Thoracic aorta (tissue), 2 donors: Measurements from ENCODE around the gene USP14. TPM values are rescaled to one million over a fixed set of nuclear protein-coding genes. Genes with fewer than 3 reads are reported as not detected.

Experiments used
- ATAC-seq: fragments of 150-250 bp; one replicate; pipeline ENCODE4 v1.8.0; 2017; ENCODE audit warnings: low read depth; ENCODE audit not compliant: insufficient number of reproducible peaks, low FRiP score
- DNase-seq: peaks from one replicate; pipeline ENCODE4 v3.0.0-alpha.2; 2020; ENCODE audit warnings: low spot score
- H3K27ac ChIP-seq, 2 donors: fragments of 200-600 bp; sonication (generic); 1 replicate in 1 of 2; 2 replicates in 1 of 2; pipeline ENCODE4 v1.5.1; 2016; ENCODE audit warnings: mild to moderate bottlenecking in 2 of 2, moderate library complexity in 2 of 2
- H3K27me3 ChIP-seq: fragments of 200-600 bp; sonication (generic); replicated peaks from 2 replicates; pipeline ENCODE4 v1.6.0; 2016; ENCODE audit warnings: mild to moderate bottlenecking; ENCODE audit not compliant: insufficient read depth
- H3K36me3 ChIP-seq: fragments of 200-600 bp; sonication (generic); one replicate; pipeline ENCODE4 v1.5.1; 2016
- H3K4me1 ChIP-seq, 2 donors: fragments of 200-600 bp; sonication (generic); 1 replicate in 1 of 2; 2 replicates in 1 of 2; pipeline versions ENCODE4 v1.5.1 to v1.6.0; 2016; ENCODE audit warnings: low read depth in 2 of 2, mild to moderate bottlenecking in 1 of 2; ENCODE audit not compliant: control insufficient read depth in 1 of 2
- H3K4me3 ChIP-seq: fragments of 200-600 bp; sonication (generic); 2 replicates; pipeline ENCODE4 v1.5.1; 2016; ENCODE audit warnings: mild to moderate bottlenecking
- H3K9me3 ChIP-seq: fragments of 200-600 bp; sonication (generic); 2 replicates; pipeline ENCODE4 v1.5.1; 2016
- total RNA-seq, 2 donors: library from RNA; depleted of rRNA; stranded (reverse); fragments of >200 nt; gene quantifications; one replicate each; pipeline versions ENCODE4 v1.1.0 to v1.2.3, GENCODE V29; 2016
- TF ChIP-seq, protein P1 (sequence below): fragments of 200-600 bp; sonication (generic); IDR thresholded peaks from one replicate; pipeline ENCODE4 v1.5.1; 2019; ENCODE audit warnings: antibody characterized with exemption

The USP14 gene
- total RNA-seq, 2 donors from 2014 or later: 26.2 to 33.3 TPM

DNA sequence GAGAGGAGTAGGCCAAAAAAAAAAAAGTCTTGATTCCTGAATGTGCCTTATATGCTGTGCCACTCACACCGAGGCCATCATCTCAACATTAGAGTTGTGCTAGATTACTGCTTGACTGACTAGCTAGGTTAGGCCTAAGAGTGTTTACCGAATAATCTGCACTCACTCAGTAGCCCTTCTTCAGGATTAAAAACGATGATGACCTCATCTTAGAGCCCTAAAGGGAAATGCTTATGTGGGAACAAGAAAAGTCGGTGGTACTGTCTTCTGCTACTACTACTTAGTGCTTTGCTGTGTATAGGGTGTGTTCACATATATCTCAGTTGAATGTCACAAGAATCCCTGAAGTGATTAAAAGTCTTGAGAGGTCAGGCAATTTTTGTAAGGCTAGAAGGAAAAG is 55.1 kb downstream of the USP14 start:
- ATAC-seq (no peak), DNase-seq (no peak)
- TF ChIP-seq, protein P1, sequence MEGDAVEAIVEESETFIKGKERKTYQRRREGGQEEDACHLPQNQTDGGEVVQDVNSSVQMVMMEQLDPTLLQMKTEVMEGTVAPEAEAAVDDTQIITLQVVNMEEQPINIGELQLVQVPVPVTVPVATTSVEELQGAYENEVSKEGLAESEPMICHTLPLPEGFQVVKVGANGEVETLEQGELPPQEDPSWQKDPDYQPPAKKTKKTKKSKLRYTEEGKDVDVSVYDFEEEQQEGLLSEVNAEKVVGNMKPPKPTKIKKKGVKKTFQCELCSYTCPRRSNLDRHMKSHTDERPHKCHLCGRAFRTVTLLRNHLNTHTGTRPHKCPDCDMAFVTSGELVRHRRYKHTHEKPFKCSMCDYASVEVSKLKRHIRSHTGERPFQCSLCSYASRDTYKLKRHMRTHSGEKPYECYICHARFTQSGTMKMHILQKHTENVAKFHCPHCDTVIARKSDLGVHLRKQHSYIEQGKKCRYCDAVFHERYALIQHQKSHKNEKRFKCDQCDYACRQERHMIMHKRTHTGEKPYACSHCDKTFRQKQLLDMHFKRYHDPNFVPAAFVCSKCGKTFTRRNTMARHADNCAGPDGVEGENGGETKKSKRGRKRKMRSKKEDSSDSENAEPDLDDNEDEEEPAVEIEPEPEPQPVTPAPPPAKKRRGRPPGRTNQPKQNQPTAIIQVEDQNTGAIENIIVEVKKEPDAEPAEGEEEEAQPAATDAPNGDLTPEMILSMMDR: no peak
- Histone ChIP-seq H3K27ac (no peak overlapping the region), H3K4me3 (no peak overlapping the region), H3K36me3 (peaks cover 51% of the 10 kb centered on the region), H3K4me1 (no peaks in the 10 kb centered on the region), H3K9me3 (no peaks in the 10 kb centered on the region), H3K27me3 (no peaks in the 10 kb centered on the region)

DNA sequence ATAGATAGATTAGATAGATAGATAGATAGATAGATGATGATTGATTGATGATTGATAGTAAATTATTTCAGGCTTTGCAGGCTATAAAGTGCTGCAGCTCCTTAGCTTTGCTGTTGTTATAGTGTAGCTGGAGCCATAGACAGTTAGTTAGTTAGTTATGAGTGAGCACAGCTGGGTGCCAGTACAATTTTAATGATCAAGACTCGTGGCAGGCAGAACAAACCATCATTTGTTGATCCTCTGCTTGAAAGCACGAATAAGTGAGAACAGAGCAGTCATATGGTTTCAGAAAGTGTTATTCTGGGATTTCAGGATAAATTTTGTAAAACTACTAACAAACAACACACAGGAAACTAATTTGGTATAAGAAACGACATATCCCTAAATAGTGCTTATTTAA is 55.6 kb downstream of the USP14 start:
- ATAC-seq (no peak), DNase-seq (no peak)
- Histone ChIP-seq H3K27ac (no peak overlapping the region), H3K9me3 (no peaks in the 10 kb centered on the region), H3K4me1 (no peaks in the 10 kb centered on the region), H3K4me3 (no peak overlapping the region), H3K36me3 (peaks cover 53% of the 10 kb centered on the region), H3K27me3 (no peaks in the 10 kb centered on the region)
- TF ChIP-seq, protein P1: no peak

DNA sequence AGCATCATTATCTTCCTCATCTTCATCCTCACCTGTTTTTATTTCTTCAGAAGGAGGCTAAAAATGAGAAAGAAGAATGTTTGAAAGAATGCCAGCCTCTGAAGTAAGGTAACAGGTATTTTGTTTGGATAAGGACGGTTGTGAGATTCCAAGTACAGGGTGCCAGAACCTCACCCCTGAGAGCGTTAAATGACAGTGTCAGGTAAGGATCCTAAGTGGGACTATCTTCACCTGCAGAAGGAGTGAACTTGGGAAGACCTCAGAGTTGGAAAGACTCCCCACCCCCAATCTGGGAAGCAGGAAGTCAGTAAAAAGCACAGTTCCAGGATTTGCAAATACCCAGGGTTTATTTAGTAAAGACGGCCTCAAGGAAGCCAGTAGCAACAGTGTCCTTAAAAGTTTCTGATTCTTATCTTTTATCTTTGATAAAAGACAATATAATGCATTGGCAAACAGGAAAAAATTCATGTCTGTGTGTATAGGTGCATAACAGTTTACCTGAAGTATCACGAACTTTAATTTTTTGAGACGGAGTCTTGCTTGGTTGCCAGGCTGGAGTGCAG is 57.2 kb downstream of the USP14 start:
- TF ChIP-seq, protein P1: no peak
- DNase-seq: no peak
- Histone ChIP-seq H3K4me3 (no peak overlapping the region), H3K27ac (no peak overlapping the region), H3K27me3 (no peaks in the 10 kb centered on the region), H3K4me1 (no peaks in the 10 kb centered on the region), H3K9me3 (no peaks in the 10 kb centered on the region), H3K36me3 (peaks cover 53% of the 10 kb centered on the region)
- ATAC-seq: no peak

DNA sequence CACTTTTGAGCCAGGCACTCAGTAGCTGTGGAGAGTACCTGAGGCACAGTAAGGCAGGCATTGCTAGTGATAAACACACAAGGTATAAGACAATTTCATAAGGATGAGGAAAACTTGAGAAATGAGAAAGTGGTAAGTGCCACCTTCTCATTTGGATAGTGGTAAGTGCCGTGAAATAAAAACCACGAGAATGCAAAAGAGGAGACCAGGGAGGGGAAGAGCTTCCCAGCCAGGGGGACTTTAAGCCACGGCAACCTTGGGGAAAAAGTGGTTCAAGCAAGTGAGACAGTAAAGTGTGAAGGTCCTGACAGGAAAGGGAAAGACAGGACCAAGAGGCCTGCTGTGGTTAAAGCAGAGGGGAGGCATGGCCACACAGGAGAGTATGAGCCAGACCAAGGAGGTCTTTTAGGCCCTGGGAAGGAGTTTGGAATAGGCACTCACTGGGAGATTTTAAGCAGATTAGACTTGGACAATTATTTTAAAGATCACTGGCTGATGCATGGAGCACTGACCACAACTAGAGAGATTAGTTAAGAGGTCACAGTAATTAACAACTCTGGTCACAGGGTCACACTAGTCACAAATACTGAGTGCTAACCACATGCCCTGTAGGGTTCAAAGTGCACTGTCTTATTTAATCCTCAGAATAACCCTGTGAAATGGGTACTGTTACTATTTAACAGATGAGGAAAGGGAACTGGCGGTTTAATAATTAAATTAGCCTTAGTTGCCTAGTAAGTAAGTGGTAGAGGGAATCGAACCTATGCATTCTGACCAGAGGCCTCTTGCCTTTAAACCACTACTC is 59.4 kb downstream of the USP14 start:
- no peak for ATAC-seq
- Histone ChIP-seq H3K27ac (no peak overlapping the region), H3K9me3 (no peaks in the 10 kb centered on the region), H3K27me3 (no peaks in the 10 kb centered on the region), H3K4me1 (no peaks in the 10 kb centered on the region), H3K4me3 (no peak overlapping the region), H3K36me3 (peaks cover 43% of the 10 kb centered on the region)
- TF ChIP-seq, protein P1: no peak
- DNase-seq: no peak

DNA sequence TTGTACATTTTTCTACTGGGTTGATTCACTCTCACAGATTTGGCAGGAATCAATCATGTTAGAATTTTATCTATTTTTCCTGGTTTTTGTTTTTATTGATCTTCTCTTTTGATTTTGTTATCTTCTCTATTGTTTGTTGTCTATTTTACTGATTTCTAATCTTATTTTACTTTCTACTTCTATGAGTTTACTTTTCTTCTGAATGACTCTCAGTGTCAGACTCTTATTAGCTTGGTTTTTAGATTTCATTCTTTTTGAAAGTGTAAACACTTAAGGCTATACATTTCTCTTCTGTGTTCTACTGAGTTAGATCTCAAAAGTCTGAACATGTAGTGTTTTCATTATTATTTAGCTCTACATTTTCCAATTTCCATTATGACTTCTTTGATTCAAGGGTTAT is 62.4 kb downstream of the USP14 start:
- Histone ChIP-seq H3K36me3 (peaks cover 25% of the 10 kb centered on the region), H3K4me1 (no peaks in the 10 kb centered on the region), H3K9me3 (no peaks in the 10 kb centered on the region), H3K27me3 (no peaks in the 10 kb centered on the region), H3K27ac (no peak overlapping the region), H3K4me3 (no peak overlapping the region)
- ATAC-seq (no peak), DNase-seq (no peak)
- TF ChIP-seq, protein P1: no peak
